HG03469 (cell line): Measurements from ENCODE around the gene MED9.

Experiments
- ATAC-seq: cut with Tn5 transposase; IDR thresholded peaks from one replicate; pipeline ENCODE4 v1.9.1; 2021; ENCODE audit warnings: mild to moderate bottlenecking, moderate library complexity, moderate number of reproducible peaks; ENCODE audit not compliant: unreplicated experiment

MED9 gene

GRCh38 chr17:17532991-17533390 is 56.2 kb downstream of the MED9 start:
- ATAC-seq = no peak

GRCh38 chr17:17533901-17534441 is 57.2 kb downstream of the MED9 start:
- no peak for ATAC-seq

- ATAC-seq = no peak
Measured at GRCh38 chr17:17535957-17536356, 59.2 kb downstream of the MED9 start.

GRCh38 chr17:17536702-17537101 is 59.9 kb downstream of the MED9 start:
- ATAC-seq = no peak

- ATAC-seq = no peak
Measured at GRCh38 chr17:17537311-17538099, 60.7 kb downstream of the MED9 start.

- no peak for ATAC-seq
Measured at GRCh38 chr17:17538417-17539391, 61.9 kb downstream of the MED9 start.

GRCh38 chr17:17539591-17539990 is 62.8 kb downstream of the MED9 start:
- no peak for ATAC-seq

- ATAC-seq = no peak
Measured at GRCh38 chr17:17540278-17540906, 63.6 kb downstream of the MED9 start.

GRCh38 chr17:17540935-17541639 is 64.3 kb downstream of the MED9 start:
- no peak for ATAC-seq

GRCh38 chr17:17541640-17542001 is 64.8 kb downstream of the MED9 start:
- no peak for ATAC-seq
